ACHN (cell line): ENCODE measurements around the gene UBE3A.

ENCODE experiments used
- DNase-seq: peaks from one replicate; pipeline ENCODE4 v3.0.0-alpha.2; 2015
- in situ Hi-C: cut with HindIII; loops from 2 replicates; pipeline ENCODE4 v1.10.0; 2017; ENCODE audit warnings: low sequenced_read_pairs, low pct_ligation_motif_present, low pct_unique_long_range_greater_than_20kb

Gene UBE3A

GRCh38 chr15:25445412-25445811, 6.6 kb upstream of the UBE3A start:
- no peak for DNase-seq
- in situ Hi-C loops: no loop called here

GRCh38 chr15:25441111-25441510, 2.3 kb upstream of the UBE3A start:
- in situ Hi-C loops: no loop called here
- DNase-seq: no peak

- in situ Hi-C loops: no loop called here
Observed at GRCh38 chr15:25439369-25439836, 579 bp upstream of the UBE3A start.

GRCh38 chr15:25437777-25438600, 835 bp downstream of the UBE3A start:
- peak; percentile 45 for DNase-seq
- in situ Hi-C loops: no loop called here

More at GRCh38 chr15:25439369-25439836, 579 bp upstream of the UBE3A start:
- peak; percentile 26 for DNase-seq

GRCh38 chr15:25436707-25437106, 2.1 kb downstream of the UBE3A start:
- in situ Hi-C loops: no loop called here

GRCh38 chr15:25435474-25436243, 3.2 kb downstream of the UBE3A start:
- DNase-seq: no peak
- in situ Hi-C loops: no loop called here

More at GRCh38 chr15:25436707-25437106, 2.1 kb downstream of the UBE3A start:
- no peak for DNase-seq

- in situ Hi-C loops: no loop called here
- DNase-seq: no peak
Observed at GRCh38 chr15:25433118-25433865, 5.5 kb downstream of the UBE3A start.

GRCh38 chr15:25431836-25432561, 6.8 kb downstream of the UBE3A start:
- no peak for DNase-seq
- in situ Hi-C loops: no loop called here

- in situ Hi-C loops: no loop called here
- no peak for DNase-seq
Observed at GRCh38 chr15:25427861-25428260, 11.0 kb downstream of the UBE3A start.

GRCh38 chr15:25426896-25427610, 11.8 kb downstream of the UBE3A start:
- in situ Hi-C loops: no loop called here
- no peak for DNase-seq

GRCh38 chr15:25424073-25424472, 14.8 kb downstream of the UBE3A start:
- DNase-seq: no peak
- in situ Hi-C loops: no loop called here

- in situ Hi-C loops: no loop called here
- DNase-seq: no peak
Observed at GRCh38 chr15:25422021-25422420, 16.8 kb downstream of the UBE3A start.

GRCh38 chr15:25418202-25418601, 20.6 kb downstream of the UBE3A start:
- in situ Hi-C loops: no loop called here
- DNase-seq: no peak

GRCh38 chr15:25417604-25418003, 21.2 kb downstream of the UBE3A start:
- no peak for DNase-seq
- in situ Hi-C loops: no loop called here

GRCh38 chr15:25416693-25417092, 22.1 kb downstream of the UBE3A start:
- DNase-seq: no peak
- in situ Hi-C loops: no loop called here

GRCh38 chr15:25415707-25416106, 23.1 kb downstream of the UBE3A start:
- in situ Hi-C loops: no loop called here
- DNase-seq: no peak

- DNase-seq: no peak
- in situ Hi-C loops: no loop called here
Observed at GRCh38 chr15:25415217-25415616, 23.6 kb downstream of the UBE3A start.

GRCh38 chr15:25410649-25411048, 28.2 kb downstream of the UBE3A start:
- in situ Hi-C loops: no loop called here
- DNase-seq: no peak
